ENCODE data around the gene AHNAK2. TPM values are rescaled to one million over a fixed set of nuclear protein-coding genes. Genes with fewer than 3 reads are reported as not detected.

AHNAK2 gene
- total and polyA plus RNA-seq, 4 donors, result 3.5 to 26.6 (median 8.1) TPM

- DNase-seq (no peak), ATAC-seq (ENCODE audit: insufficient read depth, low FRiP score) (no peak)
- H3K36me3 ChIP-seq (ENCODE audit: control insufficient read depth in 4 of 4, insufficient read depth in 4 of 4, low read length in 4 of 4), result no peaks in the 10 kb centered on the region
- peaks cover 0 to 7% (median 2%) of the 10 kb centered on the region in 4 donors for H3K9me3 ChIP-seq (ENCODE audit: control insufficient read depth in 4 of 4, insufficient read depth in 3 of 4, low read length in 3 of 4)
- WGBS, 2 donors, result 35 to 50% methylated on average over 21 of the region's 21 CpGs
- no peak overlapping the region for H3K27ac ChIP-seq (ENCODE audit: low read depth in 1 of 2, low read length in 1 of 2)
- no peak overlapping the region for H3K4me3 ChIP-seq
- H3K4me1 ChIP-seq (ENCODE audit: control insufficient read depth in 5 of 5, insufficient read depth in 5 of 5, low read length in 5 of 5), result no peaks in the 10 kb centered on the region
- no peak overlapping the region for H3K9ac ChIP-seq (ENCODE audit: insufficient read depth in 1 of 2, low read length in 2 of 2)
- TF ChIP-seq CTCF (IDR thresholded peaks at IDR 0.05; ENCODE audit: control extremely low read depth, extremely low read depth), result no peak
- H3K27me3 ChIP-seq (ENCODE audit: control insufficient read depth in 3 of 3, insufficient read depth in 3 of 3, low read length in 2 of 3), result no peaks in the 10 kb centered on the region
These were observed 51.3 kb downstream of the AHNAK2 start for GRCh38 chr14:104926619-104927431.

GRCh38 chr14:104925855-104926609 is 52.1 kb downstream of the AHNAK2 start:
- no peak for DNase-seq
- H3K4me3 ChIP-seq, result no peak overlapping the region
- H3K9me3 ChIP-seq (ENCODE audit: control insufficient read depth in 4 of 4, insufficient read depth in 3 of 4, low read length in 3 of 4), result peaks cover 0 to 7% (median 2%) of the 10 kb centered on the region in 4 donors
- no peak for ATAC-seq (ENCODE audit: insufficient read depth, low FRiP score)
- no peaks in the 10 kb centered on the region for H3K4me1 ChIP-seq (ENCODE audit: control insufficient read depth in 5 of 5, insufficient read depth in 5 of 5, low read length in 5 of 5)
- no peak overlapping the region for H3K9ac ChIP-seq (ENCODE audit: insufficient read depth in 1 of 2, low read length in 2 of 2)
- no peak overlapping the region for H3K27ac ChIP-seq (ENCODE audit: low read depth in 1 of 2, low read length in 1 of 2)
- no peak for TF ChIP-seq CTCF (IDR thresholded peaks at IDR 0.05; ENCODE audit: control extremely low read depth, extremely low read depth)
- no peaks in the 10 kb centered on the region for H3K36me3 ChIP-seq (ENCODE audit: control insufficient read depth in 4 of 4, insufficient read depth in 4 of 4, low read length in 4 of 4)
- H3K27me3 ChIP-seq (ENCODE audit: control insufficient read depth in 3 of 3, insufficient read depth in 3 of 3, low read length in 2 of 3), result no peaks in the 10 kb centered on the region
- WGBS, 2 donors, result 76 to 80% methylated on average over 12 to 15 of the region's 15 CpGs

- ATAC-seq (ENCODE audit: insufficient read depth, low FRiP score) (no peak), DNase-seq (no peak)
- Histone ChIP-seq H3K4me1 (ENCODE audit: control insufficient read depth in 5 of 5, insufficient read depth in 5 of 5, low read length in 5 of 5) (no peaks in the 10 kb centered on the region), H3K9ac (ENCODE audit: insufficient read depth in 1 of 2, low read length in 2 of 2) (no peak overlapping the region), H3K27ac (ENCODE audit: low read depth in 1 of 2, low read length in 1 of 2) (no peak overlapping the region), H3K9me3 (ENCODE audit: control insufficient read depth in 4 of 4, insufficient read depth in 3 of 4, low read length in 3 of 4) (peaks cover 0 to 7% (median 2%) of the 10 kb centered on the region in 4 donors), H3K4me3 (no peak overlapping the region), H3K27me3 (ENCODE audit: control insufficient read depth in 3 of 3, insufficient read depth in 3 of 3, low read length in 2 of 3) (no peaks in the 10 kb centered on the region), H3K36me3 (ENCODE audit: control insufficient read depth in 4 of 4, insufficient read depth in 4 of 4, low read length in 4 of 4) (no peaks in the 10 kb centered on the region)
- no peak for TF ChIP-seq CTCF (IDR thresholded peaks at IDR 0.05; ENCODE audit: control extremely low read depth, extremely low read depth)
- 61 to 64% methylated on average over 10 of the region's 10 CpGs for WGBS, 2 donors
These were observed 52.8 kb downstream of the AHNAK2 start for GRCh38 chr14:104925214-104925854.

Measured in lung (tissue), 12 donors.